Natural killer cell (primary cell): ENCODE measurements around the gene ANAPC16. TPM values are rescaled to one million over a fixed set of nuclear protein-coding genes. Genes with fewer than 3 reads are reported as not detected.

Source experiments
- ATAC-seq, 3 donors: fragments of 150-1000 bp in 2 of 3; fragments of 200-7000 bp in 1 of 3; cut with Tn5 transposase; 1 replicate in 1 of 3; 2 replicates in 2 of 3; pipeline ENCODE4 v1.10.0; 2021; ENCODE audit warnings: mild to moderate bottlenecking in 2 of 3, moderate library complexity in 2 of 3
- DNase-seq, 2 donors: peaks; one replicate each; pipeline versions ENCODE4 v3.0.0 to v3.0.0-alpha.2; 2013 to 2021; ENCODE audit warnings: mixed read lengths in 1 of 2
- H3K27ac ChIP-seq: one replicate; pipeline ENCODE4 v1.5.1; 2013; ENCODE audit warnings: mild to moderate bottlenecking, low read length
- H3K27me3 ChIP-seq: one replicate; pipeline ENCODE4 v1.6.1; 2013; ENCODE audit warnings: low read length; ENCODE audit not compliant: control insufficient read depth, insufficient read depth
- H3K36me3 ChIP-seq: one replicate; pipeline ENCODE4 v1.6.1; 2013; ENCODE audit warnings: low read length; ENCODE audit not compliant: control insufficient read depth, insufficient read depth
- H3K4me1 ChIP-seq: one replicate; pipeline ENCODE4 v1.6.1; 2013; ENCODE audit warnings: low read length; ENCODE audit not compliant: control insufficient read depth, insufficient read depth
- H3K4me3 ChIP-seq: one replicate; pipeline ENCODE4 v1.5.1; 2013; ENCODE audit warnings: low read length
- H3K9me3 ChIP-seq: one replicate; pipeline ENCODE4 v1.6.1; 2013; ENCODE audit warnings: low read length; ENCODE audit not compliant: control insufficient read depth, insufficient read depth
- H3K27ac Mint-ChIP-seq, 2 donors: one replicate each; pipeline ENCODE4 v1.8.0; 2022; ENCODE audit warnings: mild to moderate bottlenecking in 2 of 2, mixed read lengths in 2 of 2, moderate library complexity in 1 of 2
- H3K27me3 Mint-ChIP-seq, 2 donors: one replicate each; pipeline ENCODE4 v1.8.0; 2022; ENCODE audit warnings: low read depth in 2 of 2, mixed read lengths in 2 of 2
- H3K36me3 Mint-ChIP-seq: one replicate; pipeline ENCODE4 v1.8.0; 2022; ENCODE audit warnings: mixed read lengths
- H3K4me1 Mint-ChIP-seq, 2 donors: one replicate each; pipeline ENCODE4 v1.8.0; 2022; ENCODE audit warnings: mixed read lengths in 2 of 2
- H3K4me3 Mint-ChIP-seq: one replicate; pipeline ENCODE4 v1.8.0; 2022; ENCODE audit warnings: mild to moderate bottlenecking, moderate library complexity, mixed read lengths
- H3K9me3 Mint-ChIP-seq, 2 donors: one replicate each; pipeline ENCODE4 v1.8.0; 2022; ENCODE audit warnings: mixed read lengths in 2 of 2
- CTCF ChIP-seq: fragments of 200-600 bp; IDR thresholded peaks from one replicate; pipeline ENCODE4 v1.8.0; 2022; ENCODE audit warnings: antibody characterized with exemption
- WGBS: methylation state at CpG from one replicate; pipeline ENCODE4 v1.1.7; 2013; ENCODE audit warnings: missing lambda C conversion rate; ENCODE audit not compliant: insufficient coverage; 5-methylcytosine and 5-hydroxymethylcytosine counted together
- intact Hi-C: fragments of 100-400 bp; cut with micrococcal nuclease; formaldehyde crosslinking; loops from one replicate; pipeline ENCODE4 v1.14.2; 2022
- total RNA-seq, 4 donors: library from RNA; stranded (reverse); fragments of 120-200 nt in 1 of 4; gene quantifications; one replicate each; pipeline versions ENCODE4 v1.2.3 to v1.2.4, GENCODE V29; 2013 to 2022

Gene ANAPC16
- total RNA-seq, 3 donors from 2014 or later (not counting 1 experiment from before 2014, with no cell fraction given), result 70.9 to 77.0 (median 71.0) TPM

DNA sequence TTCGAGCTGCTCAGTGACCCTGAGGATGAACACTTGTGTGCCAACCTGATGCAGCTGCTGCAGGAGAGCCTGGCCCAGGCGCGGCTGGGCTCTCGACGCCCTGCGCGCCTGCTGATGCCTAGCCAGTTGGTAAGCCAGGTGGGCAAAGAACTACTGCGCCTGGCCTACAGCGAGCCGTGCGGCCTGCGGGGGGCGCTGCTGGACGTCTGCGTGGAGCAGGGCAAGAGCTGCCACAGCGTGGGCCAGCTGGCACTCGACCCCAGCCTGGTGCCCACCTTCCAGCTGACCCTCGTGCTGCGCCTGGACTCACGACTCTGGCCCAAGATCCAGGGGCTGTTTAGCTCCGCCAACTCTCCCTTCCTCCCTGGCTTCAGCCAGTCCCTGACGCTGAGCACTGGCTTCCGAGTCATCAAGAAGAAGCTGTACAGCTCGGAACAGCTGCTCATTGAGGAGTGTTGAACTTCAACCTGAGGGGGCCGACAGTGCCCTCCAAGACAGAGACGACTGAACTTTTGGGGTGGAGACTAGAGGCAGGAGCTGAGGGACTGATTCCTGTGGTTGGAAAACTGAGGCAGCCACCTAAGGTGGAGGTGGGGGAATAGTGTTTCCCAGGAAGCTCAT, 59.0 kb downstream of the ANAPC16 start:
- peaks cover 40 to 69% of the 10 kb centered on the region in 2 donors for H3K4me1 Mint-ChIP-seq
- H3K9me3 Mint-ChIP-seq, result no peaks in the 10 kb centered on the region
- peak overlapping the region; percentile 90 for H3K4me3 ChIP-seq
- peak; percentile 80 to 82 for DNase-seq
- peaks cover 48% of the 10 kb centered on the region for H3K4me1 ChIP-seq
- H3K36me3 Mint-ChIP-seq, result peaks cover 8% of the 10 kb centered on the region
- peak overlapping the region; percentile 91 to 94 for H3K27ac Mint-ChIP-seq
- TF ChIP-seq CTCF, result peak; percentile 71
- peak; percentile 24 to 37 (median 29) for ATAC-seq
- H3K9me3 ChIP-seq, result no peaks in the 10 kb centered on the region
- H3K27ac ChIP-seq, result peak overlapping the region; percentile 82
- H3K4me3 Mint-ChIP-seq, result peak overlapping the region; percentile 99
- WGBS, result 13% methylated on average over 26 of the region's 26 CpGs
- H3K27me3 ChIP-seq, result no peaks in the 10 kb centered on the region
- H3K36me3 ChIP-seq, result peaks cover 22% of the 10 kb centered on the region
- H3K27me3 Mint-ChIP-seq, result no peaks in the 10 kb centered on the region
- intact Hi-C loops, result loop anchor here (1.0 kb wide), 1 partner anchor 22 kb away; no protein-coding TSS in a partner anchor

DNA sequence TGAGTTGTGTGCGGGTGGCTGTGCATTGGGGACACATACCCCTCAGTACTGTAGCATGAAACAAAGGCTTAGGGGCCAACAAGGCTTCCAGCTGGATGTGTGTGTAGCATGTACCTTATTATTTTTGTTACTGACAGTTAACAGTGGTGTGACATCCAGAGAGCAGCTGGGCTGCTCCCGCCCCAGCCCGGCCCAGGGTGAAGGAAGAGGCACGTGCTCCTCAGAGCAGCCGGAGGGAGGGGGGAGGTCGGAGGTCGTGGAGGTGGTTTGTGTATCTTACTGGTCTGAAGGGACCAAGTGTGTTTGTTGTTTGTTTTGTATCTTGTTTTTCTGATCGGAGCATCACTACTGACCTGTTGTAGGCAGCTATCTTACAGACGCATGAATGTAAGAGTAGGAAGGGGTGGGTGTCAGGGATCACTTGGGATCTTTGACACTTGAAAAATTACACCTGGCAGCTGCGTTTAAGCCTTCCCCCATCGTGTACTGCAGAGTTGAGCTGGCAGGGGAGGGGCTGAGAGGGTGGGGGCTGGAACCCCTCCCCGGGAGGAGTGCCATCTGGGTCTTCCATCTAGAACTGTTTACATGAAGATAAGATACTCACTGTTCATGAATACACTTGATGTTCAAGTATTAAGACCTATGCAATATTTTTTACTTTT, 59.7 kb downstream of the ANAPC16 start:
- ATAC-seq, result no peak
- Histone ChIP-seq H3K9me3 (no peaks in the 10 kb centered on the region), H3K27me3 (no peaks in the 10 kb centered on the region), H3K4me3 (peak overlapping the region; percentile 90), H3K4me1 (peaks cover 48% of the 10 kb centered on the region), H3K36me3 (peaks cover 22% of the 10 kb centered on the region), H3K27ac (peak overlapping the region; percentile 82)
- H3K27ac Mint-ChIP-seq, result peak overlapping the region; percentile 91 to 94
- peaks cover 40 to 65% of the 10 kb centered on the region in 2 donors for H3K4me1 Mint-ChIP-seq
- no peaks in the 10 kb centered on the region for H3K27me3 Mint-ChIP-seq
- peaks cover 8% of the 10 kb centered on the region for H3K36me3 Mint-ChIP-seq
- peak overlapping the region; percentile 99 for H3K4me3 Mint-ChIP-seq
- intact Hi-C loops, result no loop called here
- H3K9me3 Mint-ChIP-seq, result no peaks in the 10 kb centered on the region
- TF ChIP-seq CTCF, result no peak
- 17% methylated on average over 12 of the region's 12 CpGs for WGBS
- peak in 1 of 2 donors; percentile 46 for DNase-seq

DNA sequence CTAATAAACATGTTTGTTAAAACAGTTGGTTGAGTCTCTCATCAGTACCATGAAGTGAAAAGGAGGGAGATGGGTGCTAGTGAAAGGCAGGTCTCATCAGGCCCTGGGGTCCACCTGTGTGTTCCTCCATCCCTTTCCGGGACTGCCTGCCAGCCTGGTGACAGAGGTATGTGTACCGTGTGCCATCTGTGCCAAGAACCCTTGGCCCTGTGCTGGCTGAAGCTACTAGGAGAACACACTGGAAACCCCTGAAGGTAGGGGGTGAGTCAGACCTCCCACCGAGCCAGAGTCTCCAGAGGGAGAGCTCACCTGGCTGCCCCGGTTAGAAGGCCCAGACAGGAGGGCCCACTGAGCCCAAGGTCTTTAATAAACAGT, 60.2 kb downstream of the ANAPC16 start:
- intact Hi-C loops, result no loop called here
- H3K4me1 ChIP-seq, result peaks cover 48% of the 10 kb centered on the region
- Mint-ChIP-seq H3K9me3 (no peaks in the 10 kb centered on the region), H3K27ac (peak overlapping the region; percentile 91 to 94), H3K36me3 (peaks cover 8% of the 10 kb centered on the region), H3K27me3 (no peaks in the 10 kb centered on the region), H3K4me3 (peak overlapping the region; percentile 99), H3K4me1 (peaks cover 40 to 60% of the 10 kb centered on the region in 2 donors)
- no peak for ATAC-seq
- DNase-seq, result peak in 1 of 2 donors; percentile 40
- H3K4me3 ChIP-seq, result peak overlapping the region; percentile 90
- H3K9me3 ChIP-seq, result no peaks in the 10 kb centered on the region
- peaks cover 22% of the 10 kb centered on the region for H3K36me3 ChIP-seq
- TF ChIP-seq CTCF, result no peak
- 64% methylated on average over 4 of the region's 4 CpGs for WGBS
- no peaks in the 10 kb centered on the region for H3K27me3 ChIP-seq
- H3K27ac ChIP-seq, result peak overlapping the region; percentile 34
